Measurements from ENCODE around the gene PLCXD3.

- TF ChIP-seq, protein P1, sequence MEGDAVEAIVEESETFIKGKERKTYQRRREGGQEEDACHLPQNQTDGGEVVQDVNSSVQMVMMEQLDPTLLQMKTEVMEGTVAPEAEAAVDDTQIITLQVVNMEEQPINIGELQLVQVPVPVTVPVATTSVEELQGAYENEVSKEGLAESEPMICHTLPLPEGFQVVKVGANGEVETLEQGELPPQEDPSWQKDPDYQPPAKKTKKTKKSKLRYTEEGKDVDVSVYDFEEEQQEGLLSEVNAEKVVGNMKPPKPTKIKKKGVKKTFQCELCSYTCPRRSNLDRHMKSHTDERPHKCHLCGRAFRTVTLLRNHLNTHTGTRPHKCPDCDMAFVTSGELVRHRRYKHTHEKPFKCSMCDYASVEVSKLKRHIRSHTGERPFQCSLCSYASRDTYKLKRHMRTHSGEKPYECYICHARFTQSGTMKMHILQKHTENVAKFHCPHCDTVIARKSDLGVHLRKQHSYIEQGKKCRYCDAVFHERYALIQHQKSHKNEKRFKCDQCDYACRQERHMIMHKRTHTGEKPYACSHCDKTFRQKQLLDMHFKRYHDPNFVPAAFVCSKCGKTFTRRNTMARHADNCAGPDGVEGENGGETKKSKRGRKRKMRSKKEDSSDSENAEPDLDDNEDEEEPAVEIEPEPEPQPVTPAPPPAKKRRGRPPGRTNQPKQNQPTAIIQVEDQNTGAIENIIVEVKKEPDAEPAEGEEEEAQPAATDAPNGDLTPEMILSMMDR (IDR thresholded peaks at IDR 0.05), result no peak
- no peak for TF ChIP-seq SIN3A (IDR thresholded peaks at IDR 0.05; ENCODE audit: borderline replicate concordance, insufficient read depth, low read depth, low read length)
- TF ChIP-seq POLR2AphosphoS5 (IDR thresholded peaks at IDR 0.05; ENCODE audit: low read depth, low read length), result no peak
- no peak for TF ChIP-seq TCF7L2 (IDR thresholded peaks at IDR 0.05; ENCODE audit: low read depth, low read length)
Measured at GRCh38 chr5:41404757-41405156, 105.6 kb downstream of the PLCXD3 start.

All from Panc1 (cell line).